Stimulated activated CD8-positive, alpha-beta memory T cell treated with anti-CD3 and anti-CD28 coated beads, Interleukin-4, amount 100 ng/mL, for 4 hours (primary cell): ENCODE data around the gene POLR2F.

Experiments
- DNase-seq, 2 donors: peaks; one replicate each; pipeline ENCODE4 v3.0.0-alpha.2; 2020; ENCODE audit warnings: low read depth in 2 of 2, low spot score in 1 of 2

The POLR2F gene

DNA sequence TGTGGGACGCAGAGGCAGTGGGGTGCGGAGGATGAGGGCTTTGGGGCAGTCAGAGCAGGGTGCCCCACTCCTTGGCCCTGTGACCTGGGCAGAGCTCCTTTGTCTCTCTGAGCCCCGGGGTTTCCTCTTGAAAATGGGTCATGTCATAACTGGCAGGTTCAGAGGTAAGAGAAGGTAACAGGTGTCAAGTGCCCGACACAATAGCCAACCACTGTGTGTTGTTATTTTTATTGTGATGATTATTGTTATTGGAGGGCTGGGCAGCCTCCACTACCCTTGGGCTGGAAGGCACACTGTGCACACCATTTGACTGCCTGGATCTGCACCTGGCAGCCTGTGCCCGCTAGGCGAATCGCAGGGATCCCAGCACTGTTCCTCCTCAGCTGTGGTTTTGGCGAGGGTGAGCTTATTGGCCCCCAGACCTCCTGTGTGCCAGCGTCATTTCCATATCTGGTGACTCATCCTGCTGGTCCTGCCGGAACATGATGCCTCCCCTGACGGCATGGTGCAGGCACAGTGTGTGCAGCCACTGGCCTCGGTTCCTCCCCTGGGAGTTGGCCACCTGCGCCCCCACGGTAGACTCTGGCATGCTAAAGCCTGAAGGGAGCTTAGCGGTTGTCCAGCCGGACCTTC lies 46.3 kb downstream of the POLR2F start:
- no peak for DNase-seq

DNA sequence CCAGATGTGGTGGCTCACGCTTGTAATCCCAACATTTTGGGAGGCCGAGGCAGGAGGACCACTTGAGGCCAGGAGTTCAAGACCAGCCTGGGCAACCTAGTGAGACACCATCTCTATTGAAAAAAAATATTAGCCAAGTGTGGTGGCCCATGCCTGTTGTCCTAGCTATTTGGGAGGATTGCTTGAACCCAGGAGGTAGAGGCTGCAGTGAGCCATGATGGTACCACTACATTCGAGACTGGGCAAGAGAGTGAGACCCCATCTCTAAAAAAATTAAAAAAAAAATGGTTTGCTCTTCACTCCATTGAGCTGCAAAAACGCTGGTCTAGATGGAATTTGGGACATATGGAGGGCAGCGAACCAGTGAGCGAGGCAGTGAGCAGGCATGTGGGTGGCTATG lies 52.4 kb downstream of the POLR2F start:
- no peak for DNase-seq

DNA sequence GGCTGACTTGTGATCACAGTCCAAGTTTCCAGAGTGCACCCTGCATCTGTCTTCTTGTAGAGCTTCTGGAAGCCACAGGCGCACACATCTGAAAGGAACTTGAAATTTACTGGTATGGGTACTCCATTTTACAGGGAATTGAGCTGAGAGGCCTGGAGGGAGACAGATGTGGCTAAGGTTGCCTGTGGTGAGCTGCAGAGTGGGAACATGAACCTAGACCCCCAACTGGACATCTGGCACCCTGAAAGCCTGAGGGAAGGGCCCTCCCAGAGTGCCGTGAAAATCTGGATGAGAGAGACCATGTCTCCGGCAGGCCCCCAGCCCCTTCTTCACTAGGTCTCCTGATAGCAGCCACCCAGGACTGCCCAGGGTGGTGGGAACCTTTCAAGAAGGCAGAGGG lies 53.4 kb downstream of the POLR2F start:
- DNase-seq, result no peak

GRCh38 chr22:38007330-38007902 lies 53.9 kb downstream of the POLR2F start:
- no peak for DNase-seq

GRCh38 chr22:38009000-38009806 lies 55.7 kb downstream of the POLR2F start:
- no peak for DNase-seq

GRCh38 chr22:38012604-38013072 lies 59.1 kb downstream of the POLR2F start:
- DNase-seq, result no peak

- DNase-seq, result no peak
Observed at GRCh38 chr22:38014083-38014482, 60.6 kb downstream of the POLR2F start.

GRCh38 chr22:38016182-38017151 lies 63.0 kb downstream of the POLR2F start:
- DNase-seq, result no peak

- no peak for DNase-seq
Observed at GRCh38 chr22:38017272-38017920, 63.9 kb downstream of the POLR2F start.

DNA sequence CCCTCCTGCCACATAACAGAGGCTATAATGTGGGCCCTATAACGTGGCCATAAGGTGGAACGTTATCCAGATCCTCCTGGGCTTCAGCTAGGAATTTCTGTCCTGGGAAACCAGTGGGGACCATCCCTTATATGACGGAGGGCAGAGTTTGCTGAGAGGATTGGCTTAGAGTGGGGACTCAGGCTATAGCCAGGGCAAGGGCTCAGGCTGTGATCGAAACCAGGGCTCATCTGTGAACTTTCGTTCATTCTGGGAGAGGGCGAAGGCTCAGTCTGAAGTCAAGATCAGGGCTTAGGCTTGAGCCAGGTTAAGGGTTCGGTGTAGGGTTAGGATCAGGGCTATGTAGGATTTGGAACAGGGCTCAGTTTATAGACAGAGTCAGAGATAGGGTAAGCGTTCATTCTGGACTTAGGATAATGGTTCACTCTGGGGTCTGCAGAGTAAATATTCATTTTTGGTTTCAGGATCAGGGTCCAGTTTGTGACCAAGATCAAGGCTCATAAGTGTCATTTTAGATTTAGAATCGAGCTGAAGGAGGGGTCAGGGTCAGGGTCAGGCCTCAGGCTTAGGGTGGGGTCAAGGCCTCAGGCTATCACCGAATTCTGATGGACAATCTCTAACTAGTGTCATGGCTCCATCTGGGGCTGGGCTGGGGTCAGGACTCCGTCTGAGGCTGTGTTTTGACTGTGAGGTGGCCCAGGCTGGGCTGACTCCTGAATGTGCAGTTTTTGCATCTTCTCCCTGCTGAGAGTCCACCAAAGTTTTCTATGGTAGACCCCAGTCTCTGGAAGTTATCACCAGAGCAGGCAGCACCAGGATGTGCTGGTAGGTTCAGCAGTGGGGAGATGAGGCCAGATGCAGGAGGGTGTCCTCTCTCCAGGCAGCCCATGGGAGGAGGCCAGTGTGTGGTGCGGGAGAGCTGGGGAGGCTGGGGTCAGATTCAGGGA lies 64.7 kb downstream of the POLR2F start:
- DNase-seq, result no peak
